ENCODE measurements around the gene INTS1.
A peak's percentile ranks its signal among the peaks of the same experiment; 100 is the strongest.

Gene INTS1

DNA sequence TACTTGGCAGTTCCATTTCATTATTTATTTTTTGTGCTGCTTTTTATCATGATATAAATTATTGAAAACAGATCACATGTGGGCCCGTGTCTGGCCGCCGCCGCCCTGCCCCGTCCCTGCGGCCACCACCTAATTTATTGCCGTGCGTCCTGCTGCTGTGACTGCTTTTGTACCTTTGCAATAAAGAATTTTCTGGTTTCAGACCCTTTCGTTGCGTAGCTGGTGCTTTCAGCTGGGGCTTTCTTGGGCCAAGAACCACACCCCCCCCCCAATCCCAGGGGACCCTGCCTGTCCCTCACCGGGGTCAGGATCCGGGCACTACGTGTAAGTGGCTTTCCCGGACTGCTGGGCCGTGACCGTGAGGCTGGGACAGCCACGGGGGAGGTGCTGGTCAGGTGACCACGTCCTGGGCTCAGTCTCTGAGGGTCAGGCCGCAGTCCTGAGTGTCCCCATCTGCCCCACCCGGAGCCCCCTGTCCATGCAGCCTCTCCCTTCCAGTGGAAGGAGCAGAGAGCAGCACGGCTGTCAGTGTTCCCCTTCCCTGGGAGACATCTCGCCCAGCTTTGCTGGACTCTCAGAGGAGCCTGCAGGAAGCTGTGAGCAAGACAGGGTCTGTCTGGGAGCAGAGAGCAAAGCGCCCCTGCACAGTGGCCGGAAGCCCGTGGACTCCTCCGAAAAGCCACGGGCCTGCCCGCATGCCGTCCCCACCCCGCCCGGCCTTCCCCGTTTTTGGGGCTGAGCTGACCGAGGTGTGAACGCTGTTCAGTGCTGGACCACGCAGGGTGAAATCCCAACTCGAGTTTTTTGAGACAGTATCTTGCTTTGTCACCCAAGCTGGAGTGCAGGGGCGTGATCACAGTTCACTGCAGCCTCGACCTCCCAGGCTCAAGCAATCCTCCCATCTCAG is 38.9 kb upstream of the INTS1 start:
- no peak for DNase-seq

GRCh38 chr7:1542329-1542728 is 38.1 kb upstream of the INTS1 start:
- DNase-seq: no peak

DNA sequence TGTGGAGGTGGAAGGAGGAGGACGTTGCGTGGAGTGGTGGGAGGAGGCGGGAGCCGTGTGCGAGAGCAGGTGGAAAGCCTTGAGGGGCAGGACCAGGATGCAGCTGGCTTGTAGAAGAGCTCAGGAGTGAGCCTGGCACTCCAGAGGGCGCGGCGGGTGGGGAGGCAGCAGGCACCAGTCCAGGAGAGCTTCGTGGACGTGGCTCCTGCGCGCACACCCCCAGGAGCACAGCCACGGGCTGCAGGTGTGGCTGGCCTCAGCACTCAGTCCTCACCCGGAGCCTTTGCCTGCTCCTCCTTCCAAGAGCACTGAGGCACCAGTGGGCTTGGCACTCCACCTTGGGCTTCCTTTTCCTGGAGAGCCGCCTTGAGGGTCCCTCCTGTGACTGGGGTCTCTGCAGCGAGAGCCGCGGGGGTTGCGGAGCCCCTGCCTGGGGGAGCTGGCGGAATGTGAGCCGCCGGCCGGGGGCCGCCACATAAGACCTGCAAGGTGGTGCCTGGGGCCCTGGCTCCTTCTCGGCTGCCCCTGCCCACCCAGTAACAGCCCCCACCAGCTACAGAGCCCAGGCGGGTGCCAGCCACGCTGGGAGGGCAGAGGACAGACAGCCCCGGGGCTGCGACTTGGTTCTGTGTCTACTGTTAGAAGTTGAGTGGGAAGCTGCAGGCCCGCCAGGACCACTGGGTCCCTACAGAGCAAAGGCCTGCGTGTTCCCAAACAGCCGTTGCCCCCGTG is 37.4 kb upstream of the INTS1 start:
- DNase-seq: no peak

GRCh38 chr7:1540776-1541271 is 36.6 kb upstream of the INTS1 start:
- no peak for DNase-seq

GRCh38 chr7:1539882-1540775 is 35.9 kb upstream of the INTS1 start:
- DNase-seq: no peak

DNA sequence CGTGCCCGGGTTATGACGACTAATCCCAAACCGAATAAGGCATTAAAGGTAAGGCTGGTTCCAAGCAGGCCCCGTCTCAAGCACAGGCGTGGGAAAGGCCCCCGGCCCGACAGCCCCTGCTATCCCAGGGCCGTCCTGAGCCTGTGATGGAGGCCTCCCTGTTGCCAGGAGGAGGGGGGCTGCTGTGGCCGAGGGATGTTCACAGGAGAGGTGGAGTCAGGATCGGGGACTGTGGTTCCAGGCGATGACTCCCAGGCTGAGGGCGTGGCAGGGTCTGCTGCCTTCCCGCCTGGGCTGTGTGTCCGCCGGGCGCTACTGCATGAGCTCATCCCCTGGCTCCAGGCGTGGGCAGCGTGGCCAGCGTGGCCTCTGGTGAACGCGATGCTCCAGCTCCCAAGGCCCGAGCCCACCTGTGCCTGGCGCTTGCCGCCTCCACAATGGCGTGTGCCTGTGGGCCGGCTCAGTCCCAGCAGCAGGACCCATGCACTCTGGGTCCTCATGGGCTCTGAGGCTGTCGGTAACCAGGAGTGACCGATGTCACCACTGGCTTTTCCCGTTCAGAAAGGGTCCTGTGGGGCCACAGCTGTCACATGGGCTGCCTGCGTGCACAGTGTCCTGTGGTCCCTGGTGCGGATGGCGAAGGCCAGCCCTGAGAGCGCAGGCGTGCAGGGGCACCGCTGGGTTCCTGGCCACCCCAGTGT is 35.1 kb upstream of the INTS1 start:
- DNase-seq: no peak

DNA sequence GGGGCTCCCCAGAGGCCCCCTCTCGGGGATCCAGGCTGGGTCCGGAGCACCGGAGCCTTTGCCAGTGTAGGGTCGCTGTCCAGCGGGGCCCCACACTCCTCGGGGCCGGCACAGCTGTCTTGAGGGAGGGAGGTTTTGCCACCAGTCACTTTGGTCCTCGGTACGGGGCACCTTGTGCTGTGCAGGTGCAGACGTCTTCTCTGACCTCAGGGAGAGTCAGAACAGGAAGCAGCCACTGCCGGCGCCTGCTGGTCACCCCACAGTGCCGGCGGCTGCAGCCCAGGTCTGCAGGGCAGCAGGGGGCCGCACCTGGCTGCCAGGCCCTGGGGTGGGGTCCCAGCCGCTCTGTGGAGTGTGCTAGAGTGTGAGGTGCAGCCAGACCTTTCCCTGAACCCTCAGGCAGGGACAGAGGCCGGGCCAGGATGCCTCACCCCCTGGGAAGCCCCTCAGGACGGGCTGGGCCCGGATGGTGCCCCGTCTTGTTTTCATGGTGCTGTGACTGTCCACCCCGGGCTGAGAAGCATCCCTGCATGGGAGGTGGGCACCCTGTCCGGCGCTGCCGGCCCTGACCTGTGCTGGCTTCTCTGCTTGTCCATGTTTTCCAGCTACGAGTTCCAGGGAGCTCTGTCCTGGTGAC is 34.5 kb upstream of the INTS1 start:
- DNase-seq: no peak

GRCh38 chr7:1537535-1538412 is 33.6 kb upstream of the INTS1 start:
- no peak for DNase-seq

DNA sequence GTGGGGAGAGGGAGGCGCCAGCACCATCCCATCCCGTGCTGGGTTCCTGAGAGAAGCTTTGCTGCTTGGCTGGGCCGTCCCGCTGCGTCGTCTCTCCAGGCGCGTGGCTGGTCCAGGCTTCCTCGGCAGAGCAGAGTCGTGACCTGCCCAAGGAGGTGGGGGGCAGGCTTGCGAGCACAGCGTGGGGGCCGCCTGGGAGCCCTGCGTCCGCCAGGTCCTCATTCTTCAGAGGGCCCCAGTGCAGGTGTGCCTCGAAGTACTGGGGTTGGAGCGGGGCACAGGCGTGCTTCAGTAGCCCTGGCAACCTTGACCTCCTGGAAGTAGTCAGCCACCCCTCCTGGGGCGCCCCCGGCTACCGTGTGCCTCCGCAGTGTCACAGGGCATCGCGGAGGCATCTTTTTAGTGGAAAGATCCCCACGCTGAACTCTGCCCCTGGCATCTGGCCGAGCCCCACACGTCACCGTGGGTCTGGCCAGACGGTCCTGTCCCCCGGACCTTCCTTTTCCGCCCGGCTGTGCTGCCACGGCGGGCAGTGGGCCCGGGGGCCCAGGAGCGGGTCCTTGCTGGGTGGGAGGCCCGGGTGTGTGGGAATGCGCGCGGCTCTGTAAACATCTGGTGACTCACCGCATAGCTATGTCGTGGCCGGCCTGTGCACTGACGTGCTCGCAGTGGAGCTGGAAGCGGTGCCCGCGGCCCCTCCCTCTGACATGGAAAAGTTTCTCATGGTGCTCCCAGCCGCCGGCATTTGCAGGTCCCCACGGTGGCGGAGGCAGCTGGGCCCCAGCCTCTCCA is 32.8 kb upstream of the INTS1 start:
- DNase-seq: no peak

DNA sequence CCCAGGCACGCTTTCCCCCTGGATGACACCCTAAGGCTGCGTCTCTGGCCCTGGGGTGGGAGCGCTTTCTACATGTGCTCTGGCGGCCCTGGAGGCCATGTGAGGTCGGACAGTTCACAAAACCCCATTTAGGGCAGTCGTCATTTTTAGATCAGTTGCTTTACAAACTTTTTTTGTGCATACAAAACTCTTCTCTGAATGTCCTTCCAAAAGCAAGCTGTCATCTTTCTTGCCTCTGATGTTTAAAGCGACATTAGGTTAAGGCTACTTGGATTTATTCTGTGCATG is 32.2 kb upstream of the INTS1 start:
- no peak for DNase-seq

GRCh38 chr7:1535701-1536454 is 31.7 kb upstream of the INTS1 start:
- DNase-seq: no peak

DNA sequence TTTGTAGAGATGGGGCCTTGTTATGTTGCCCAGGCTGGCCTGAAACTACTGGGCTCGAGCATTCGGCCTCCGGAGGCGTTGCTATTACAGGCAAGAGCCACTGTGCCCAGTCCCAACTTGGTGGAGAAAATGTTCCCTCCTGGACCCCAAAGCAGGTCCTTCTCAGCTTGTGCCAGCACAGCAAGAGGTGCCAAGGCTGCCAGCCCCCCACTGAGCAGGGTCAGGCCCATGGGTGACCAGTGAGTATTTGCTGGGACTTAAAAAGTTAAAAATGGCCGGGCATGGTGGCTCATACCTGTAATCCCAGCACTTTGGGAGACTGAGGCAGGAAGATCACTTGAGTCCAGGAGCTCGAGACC is 30.9 kb upstream of the INTS1 start:
- no peak for DNase-seq

DNA sequence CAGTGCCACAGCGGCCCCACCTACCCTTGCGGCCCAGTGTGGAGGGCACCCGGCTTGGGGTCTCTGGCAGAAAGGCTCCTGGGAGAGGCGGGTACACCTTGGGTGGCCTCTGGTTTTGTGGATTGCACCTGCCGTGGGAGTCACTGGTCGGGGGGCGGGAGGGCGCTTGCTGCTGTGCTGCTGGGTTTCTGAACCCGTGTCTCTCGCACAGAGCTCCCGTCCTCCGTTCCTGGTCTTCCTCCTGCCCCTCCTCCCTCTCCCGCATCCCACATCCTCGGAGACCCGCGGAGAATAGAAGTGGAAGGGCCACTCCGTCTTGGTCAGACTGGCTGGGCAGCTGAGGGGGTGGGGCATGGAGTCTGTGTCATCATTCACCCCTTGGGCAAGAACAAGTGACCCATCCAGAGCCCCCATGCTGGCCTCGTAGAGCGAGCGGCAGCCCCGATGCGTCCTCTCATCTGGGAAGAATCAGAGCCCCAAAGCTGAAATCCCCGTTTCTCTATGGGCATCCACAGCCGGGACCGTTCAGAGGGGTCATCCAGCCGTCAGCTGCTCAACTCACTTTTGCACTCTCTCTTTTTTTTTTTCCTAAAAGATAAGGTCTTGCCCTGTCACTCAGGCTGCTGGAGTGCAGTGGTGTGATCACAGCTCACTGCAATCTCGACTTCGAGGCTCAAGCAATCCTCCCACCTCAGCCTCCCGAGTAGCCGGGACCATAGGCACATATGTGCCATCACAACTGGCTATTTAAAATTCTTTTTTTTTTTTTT is 30.3 kb upstream of the INTS1 start:
- no peak for DNase-seq

DNA sequence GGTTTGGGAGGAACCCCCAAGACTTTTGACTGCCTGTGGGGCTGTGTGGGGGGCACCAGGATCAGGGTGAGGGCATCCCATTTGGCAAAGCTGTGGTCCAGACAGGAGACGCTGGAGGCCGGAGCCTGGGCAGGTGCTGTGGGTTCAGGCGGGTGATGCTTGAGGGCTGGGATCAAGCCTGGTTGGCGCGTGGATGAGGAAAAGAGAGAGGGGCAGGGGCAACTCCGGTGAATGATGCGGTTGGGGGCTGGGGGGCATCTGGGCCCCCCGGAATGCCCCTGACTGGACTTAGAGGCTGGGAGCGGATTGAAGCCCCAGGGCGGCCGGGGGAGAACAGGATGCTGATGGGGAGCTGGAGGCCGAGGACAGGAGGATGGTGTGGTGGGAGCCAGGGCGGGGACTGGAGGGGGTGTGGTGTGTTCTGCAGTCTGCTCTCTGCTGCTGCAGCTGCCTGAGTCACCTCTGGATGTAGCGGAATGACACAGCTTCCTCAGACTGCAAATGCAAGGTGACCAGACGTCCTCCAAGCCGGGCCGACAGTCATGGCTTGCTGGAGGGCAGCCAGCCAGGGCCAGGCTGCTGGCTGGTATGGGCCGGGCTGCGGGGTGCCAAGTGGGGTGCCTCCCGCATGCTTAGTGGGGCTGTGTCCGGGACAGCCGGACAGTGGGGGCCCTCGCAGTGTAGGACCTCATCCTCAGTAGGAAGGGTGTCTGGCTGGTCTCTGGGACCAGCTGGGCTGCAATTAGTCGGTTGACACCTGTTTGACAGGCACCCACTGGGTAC is 29.5 kb upstream of the INTS1 start:
- DNase-seq: peak; percentile 18

GRCh38 chr7:1533255-1533546 is 29.0 kb upstream of the INTS1 start:
- DNase-seq: no peak

- peak; percentile 80 for DNase-seq
These were observed 28.5 kb upstream of the INTS1 start for GRCh38 chr7:1532456-1533254.

DNA sequence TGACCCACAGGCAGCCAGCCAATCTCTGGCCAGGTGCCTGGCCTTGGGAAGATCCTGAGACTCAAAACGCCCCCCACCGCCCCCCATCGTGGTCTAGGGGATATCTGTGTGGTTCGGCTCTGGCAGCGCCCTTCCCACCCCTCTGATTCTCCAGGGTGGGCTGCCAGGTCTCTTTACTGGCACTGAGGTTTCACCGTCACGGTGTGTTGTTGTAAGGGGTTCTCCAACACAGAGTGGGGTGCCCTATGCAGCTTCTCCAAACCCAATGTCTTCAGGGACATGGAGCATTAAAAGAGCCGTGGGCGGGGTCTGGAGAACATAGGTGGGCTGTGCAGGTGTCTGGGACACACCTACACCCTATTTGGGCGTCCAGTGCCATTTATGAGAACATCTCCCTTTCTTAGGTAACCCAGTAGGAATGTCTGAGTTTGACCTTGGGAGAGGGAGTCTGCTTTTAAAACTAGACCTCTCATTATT is 27.8 kb upstream of the INTS1 start:
- DNase-seq: peak; percentile 13
